DND-41 (cell line): Measurements from ENCODE around the gene FOXF2.

ENCODE experiments used
- CTCF ChIP-seq: IDR thresholded peaks from 2 replicates; pipeline ENCODE4 v1.5.1; 2012; ENCODE audit warnings: borderline replicate concordance, low read length, moderate library complexity, mild to moderate bottlenecking; ENCODE audit not compliant: poor library complexity, severe bottlenecking; ENCODE audit errors: extremely low read depth
- EZH2 ChIP-seq: IDR thresholded peaks from 3 replicates; pipeline ENCODE4 v1.6.1; 2012; ENCODE audit warnings: borderline replicate concordance, low read depth, mild to moderate bottlenecking, moderate library complexity, low read length, inconsistent platforms; ENCODE audit not compliant: severe bottlenecking

- TF ChIP-seq EZH2 (no peak), CTCF (no peak)
Observed at GRCh38 chr6:1349655-1350054, 39.7 kb upstream of the FOXF2 start.
